A673 (cell line): ENCODE measurements around the gene XAF1. TPM values are rescaled to one million over a fixed set of nuclear protein-coding genes. Genes with fewer than 3 reads are reported as not detected.
A peak's percentile ranks its signal among the peaks of the same experiment; 100 is the strongest.

Experiments used
- BruUV-seq: library from RNA; stranded (reverse); fragments of 400-500 nt; replicated peaks from 2 replicates; lab custom pipeline; 2021; lab: Mats Ljungman, UMichigan
- CTCF ChIA-PET: fragments of 300-600 bp; sonication (Branson Sonifier 250); formaldehyde crosslinking; loops from one replicate; lab custom pipeline; 2022; ENCODE audit warnings: antibody characterized with exemption; lab: Charles Lee
- POLR2A ChIA-PET: fragments of 300-600 bp; sonication (Branson Sonifier 250); formaldehyde crosslinking; loops from one replicate; lab custom pipeline; 2022; ENCODE audit warnings: antibody characterized with exemption; ENCODE audit not compliant: low non-redundant PET; lab: Charles Lee
- DNase-seq: peaks from one replicate; pipeline ENCODE4 v3.0.0-alpha.2; 2015; ENCODE audit warnings: low spot score
- H3K27ac ChIP-seq: fragments of 200-600 bp; sonication (generic); 2 replicates; pipeline ENCODE4 v1.5.1; 2016; ENCODE audit warnings: mixed run types, low read depth, mild to moderate bottlenecking, mixed read lengths, antibody characterized with exemption, low read length; ENCODE audit not compliant: poor library complexity, severe bottlenecking
- H3K27me3 ChIP-seq: fragments of 200-600 bp; sonication (generic); replicated peaks from 2 replicates; pipeline ENCODE4 v1.6.1; 2017; ENCODE audit warnings: mixed run types, low read depth, mild to moderate bottlenecking, mixed read lengths, antibody characterized with exemption, low read length; ENCODE audit not compliant: insufficient read depth, poor library complexity
- H3K36me3 ChIP-seq: fragments of 200-600 bp; sonication (generic); 2 replicates; pipeline ENCODE4 v1.6.1; 2016; ENCODE audit warnings: mixed run types, mild to moderate bottlenecking, mixed read lengths, antibody characterized with exemption, low read length; ENCODE audit not compliant: insufficient read depth, poor library complexity, severe bottlenecking
- H3K4me1 ChIP-seq: fragments of 200-600 bp; sonication (generic); 2 replicates; pipeline ENCODE4 v1.6.1; 2017; ENCODE audit warnings: mixed run types, mild to moderate bottlenecking, mixed read lengths, antibody characterized with exemption, low read length; ENCODE audit not compliant: insufficient read depth, poor library complexity, severe bottlenecking
- H3K4me3 ChIP-seq: fragments of 200-600 bp; sonication (generic); 2 replicates; pipeline ENCODE4 v1.5.1; 2016; ENCODE audit warnings: low read depth, mixed run types, mild to moderate bottlenecking, mixed read lengths, low read length; ENCODE audit not compliant: poor library complexity, severe bottlenecking
- H3K9me3 ChIP-seq: fragments of 200-600 bp; sonication (generic); 2 replicates; pipeline ENCODE4 v1.6.1; 2016; ENCODE audit warnings: mixed run types, low read depth, mild to moderate bottlenecking, mixed read lengths, antibody characterized with exemption, low read length; ENCODE audit not compliant: poor library complexity, severe bottlenecking
- EZH2 ChIP-seq: fragments of 200-600 bp; sonication (generic); IDR thresholded peaks from 2 replicates; pipeline ENCODE4 v1.6.1; 2017; ENCODE audit warnings: borderline replicate concordance, low read depth, mild to moderate bottlenecking, mixed read lengths, antibody characterized with exemption, low read length; ENCODE audit not compliant: poor library complexity, severe bottlenecking
- intact Hi-C: fragments of 100-400 bp; cut with micrococcal nuclease; formaldehyde crosslinking; loops from one replicate; pipeline ENCODE4 v1.10.0; 2022; ENCODE audit not compliant: unreplicated experiment
- total RNA-seq: library from RNA; stranded (reverse); gene quantifications from 2 replicates; pipeline ENCODE4 v1.2.3, GENCODE V29; 2021
- TF ChIP-seq, protein P1 (sequence below): fragments of 300-800, 200-600 bp; sonication (generic); conservative IDR thresholded peaks from 2 replicates; pipeline ENCODE4 v1.5.1; 2017; ENCODE audit warnings: low read depth, mild to moderate bottlenecking, antibody characterized with exemption, low read length, moderate library complexity, mixed read lengths

XAF1 gene
- total RNA-seq, 1 experiment from 2014 or later, result not detected

DNA sequence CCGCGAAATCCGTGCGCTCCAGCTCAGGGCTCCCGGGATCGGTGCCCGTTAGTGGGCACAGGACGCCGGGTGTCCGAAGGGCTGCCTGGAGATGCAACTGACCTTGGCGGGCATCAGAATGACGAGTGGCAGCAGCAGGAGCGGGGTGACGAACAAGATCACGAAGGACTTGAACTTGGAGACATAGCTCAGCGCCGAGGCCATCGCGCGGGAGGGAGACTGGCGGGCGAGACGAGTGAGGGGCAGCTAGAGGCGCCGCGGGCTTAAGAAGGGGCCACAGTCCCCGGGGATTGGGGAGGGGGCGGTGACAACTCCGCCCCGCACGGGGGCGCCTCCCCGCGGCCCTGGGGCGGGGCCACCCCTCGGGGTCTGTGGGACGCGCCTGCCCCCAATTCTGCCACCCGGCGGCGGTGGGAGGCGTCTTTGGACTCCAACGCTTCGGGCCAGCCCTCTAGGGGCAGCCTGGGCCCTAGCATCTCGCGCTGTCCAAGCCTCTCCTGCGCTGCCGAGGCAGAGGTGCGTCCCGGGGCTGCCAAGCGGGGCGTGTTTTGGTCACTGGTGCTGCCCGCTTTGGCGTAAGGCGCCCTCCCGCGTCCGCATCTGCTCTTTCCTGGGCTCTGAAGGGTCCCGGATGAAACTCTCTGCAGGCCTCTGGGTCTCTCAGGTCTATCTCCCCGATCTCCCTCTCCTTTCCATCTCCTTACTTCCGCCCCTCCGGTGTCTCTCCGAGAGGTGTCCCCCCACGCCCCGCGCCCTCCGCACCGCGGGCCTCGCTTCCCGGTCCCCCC lies 42.5 kb upstream of the XAF1 start, which contains the start of gene SLC13A5:
SLC13A5 (minus strand) TSS at position 240 of the 788 bp plus-strand sequence; CDS start at position 204, 36 bp downstream.
- CTCF ChIA-PET, result no interaction called here
- intact Hi-C loops, result no loop called here

DNA sequence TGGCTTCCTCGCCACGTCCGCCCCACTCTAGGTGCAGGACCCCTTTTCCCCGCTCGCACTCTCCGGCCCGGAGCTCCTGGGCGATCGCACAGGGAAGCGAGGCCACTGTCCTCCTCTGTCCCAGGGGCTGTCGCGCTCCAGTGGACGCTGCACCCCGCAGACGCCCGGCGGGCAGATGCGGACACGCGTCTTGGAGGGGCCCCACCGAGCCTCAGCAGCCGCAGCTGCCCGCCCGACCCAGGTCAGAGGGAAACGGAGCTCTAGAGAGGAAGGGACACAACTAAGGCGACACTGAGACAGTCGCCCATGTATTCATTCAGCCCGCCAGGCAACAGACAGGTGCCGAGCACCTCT lies 42.0 kb upstream of the XAF1 start:
- CTCF ChIA-PET, result interaction anchor here (0.8 kb wide), 1 partner anchor 12 kb away, joined by 3 read pairs; no protein-coding TSS in a partner anchor
- Histone ChIP-seq H3K36me3 (no peaks in the 10 kb centered on the region), H3K4me1 (no peaks in the 10 kb centered on the region), H3K27ac (no peak overlapping the region), H3K4me3 (no peak overlapping the region), H3K27me3 (peaks cover 42% of the 10 kb centered on the region), H3K9me3 (no peaks in the 10 kb centered on the region)
- TF ChIP-seq, protein P1, sequence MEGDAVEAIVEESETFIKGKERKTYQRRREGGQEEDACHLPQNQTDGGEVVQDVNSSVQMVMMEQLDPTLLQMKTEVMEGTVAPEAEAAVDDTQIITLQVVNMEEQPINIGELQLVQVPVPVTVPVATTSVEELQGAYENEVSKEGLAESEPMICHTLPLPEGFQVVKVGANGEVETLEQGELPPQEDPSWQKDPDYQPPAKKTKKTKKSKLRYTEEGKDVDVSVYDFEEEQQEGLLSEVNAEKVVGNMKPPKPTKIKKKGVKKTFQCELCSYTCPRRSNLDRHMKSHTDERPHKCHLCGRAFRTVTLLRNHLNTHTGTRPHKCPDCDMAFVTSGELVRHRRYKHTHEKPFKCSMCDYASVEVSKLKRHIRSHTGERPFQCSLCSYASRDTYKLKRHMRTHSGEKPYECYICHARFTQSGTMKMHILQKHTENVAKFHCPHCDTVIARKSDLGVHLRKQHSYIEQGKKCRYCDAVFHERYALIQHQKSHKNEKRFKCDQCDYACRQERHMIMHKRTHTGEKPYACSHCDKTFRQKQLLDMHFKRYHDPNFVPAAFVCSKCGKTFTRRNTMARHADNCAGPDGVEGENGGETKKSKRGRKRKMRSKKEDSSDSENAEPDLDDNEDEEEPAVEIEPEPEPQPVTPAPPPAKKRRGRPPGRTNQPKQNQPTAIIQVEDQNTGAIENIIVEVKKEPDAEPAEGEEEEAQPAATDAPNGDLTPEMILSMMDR, result no peak
- TF ChIP-seq EZH2, result no peak
- POLR2A ChIA-PET, result no interaction called here
- intact Hi-C loops, result no loop called here
- BruUV-seq, result no TSS peak
- no peak for DNase-seq

More for the DNA sequence above, 42.5 kb upstream of the XAF1 start, which contains the start of gene SLC13A5:
- BruUV-seq, result no TSS peak
- no peaks in the 10 kb centered on the region for H3K4me1 ChIP-seq
- DNase-seq, result peak; percentile 25
- H3K36me3 ChIP-seq, result no peaks in the 10 kb centered on the region
- no peaks in the 10 kb centered on the region for H3K9me3 ChIP-seq
- POLR2A ChIA-PET, result no interaction called here
- TF ChIP-seq EZH2, result peak; percentile 50
- TF ChIP-seq, protein P1, result no peak; the same call in 1 of the 2 replicates
- H3K27me3 ChIP-seq, result peaks cover 42% of the 10 kb centered on the region
- H3K4me3 ChIP-seq, result peak within 1 kb of the TSS; percentile 19
- H3K27ac ChIP-seq, result no peak within 1 kb of the TSS

- Histone ChIP-seq H3K27me3 (peaks cover 42% of the 10 kb centered on the region), H3K27ac (no peak overlapping the region), H3K4me3 (no peak overlapping the region), H3K9me3 (no peaks in the 10 kb centered on the region), H3K4me1 (no peaks in the 10 kb centered on the region), H3K36me3 (no peaks in the 10 kb centered on the region)
- ChIA-PET POLR2A (no interaction called here), CTCF (interaction anchor here (0.8 kb wide), 1 partner anchor 13 kb away, joined by 3 read pairs; no protein-coding TSS in a partner anchor)
- intact Hi-C loops, result no loop called here
- no peak for TF ChIP-seq EZH2
- TF ChIP-seq, protein P1, result no peak
- BruUV-seq, result no TSS peak
- no peak for DNase-seq
Measured at GRCh38 chr17:6714315-6714874, 41.5 kb upstream of the XAF1 start.
